Endothelial cell (in vitro differentiated cells): ENCODE measurements around the gene ANGPTL8. TPM values are rescaled to one million over a fixed set of nuclear protein-coding genes. Genes with fewer than 3 reads are reported as not detected.

ENCODE experiments used
- DNase-seq: peaks from one replicate; pipeline ENCODE4 v3.0.0; 2021; ENCODE audit warnings: low spot score
- H3K27ac Mint-ChIP-seq: one replicate; pipeline ENCODE4 v1.8.0; 2021; ENCODE audit warnings: mixed read lengths, inconsistent platforms; ENCODE audit not compliant: unreplicated experiment
- H3K27me3 Mint-ChIP-seq: one replicate; pipeline ENCODE4 v1.8.0; 2021; ENCODE audit warnings: mild to moderate bottlenecking, moderate library complexity, mixed read lengths, inconsistent platforms; ENCODE audit not compliant: unreplicated experiment
- H3K36me3 Mint-ChIP-seq: one replicate; pipeline ENCODE4 v1.8.0; 2021; ENCODE audit warnings: mild to moderate bottlenecking, low read depth, mixed read lengths, inconsistent platforms; ENCODE audit not compliant: unreplicated experiment
- H3K4me1 Mint-ChIP-seq: one replicate; pipeline ENCODE4 v1.8.0; 2021; ENCODE audit warnings: mild to moderate bottlenecking, mixed read lengths, inconsistent platforms; ENCODE audit not compliant: unreplicated experiment
- H3K4me3 Mint-ChIP-seq: one replicate; pipeline ENCODE4 v1.8.0; 2021; ENCODE audit warnings: mild to moderate bottlenecking, mixed read lengths, inconsistent platforms; ENCODE audit not compliant: unreplicated experiment
- H3K9me3 Mint-ChIP-seq: one replicate; pipeline ENCODE4 v1.8.0; 2021; ENCODE audit warnings: mixed read lengths, inconsistent platforms; ENCODE audit not compliant: unreplicated experiment
- CTCF ChIP-seq: fragments of 200-600 bp; sonication (generic); IDR thresholded peaks from one replicate; pipeline ENCODE4 v1.5.0; 2021; ENCODE audit warnings: antibody characterized with exemption; ENCODE audit not compliant: unreplicated experiment
- total RNA-seq: library from RNA; stranded (reverse); fragmentation: NEBNext Ultra II Directional; extraction: Animal tissue kit (Norgen Biotek cat#: 25700); gene quantifications from one replicate; pipeline ENCODE4 v1.2.1, GENCODE V29; 2021; ENCODE audit not compliant: unreplicated experiment

The ANGPTL8 gene
- total RNA-seq, 1 donor from 2014 or later: not detected

GRCh38 chr19:11196406-11197287 lies 42.8 kb upstream of the ANGPTL8 start:
- H3K36me3 Mint-ChIP-seq: peaks cover 24% of the 10 kb centered on the region
- peak; percentile 49 for DNase-seq
- peaks cover 14% of the 10 kb centered on the region for H3K4me1 Mint-ChIP-seq
- peaks cover 10% of the 10 kb centered on the region for H3K27me3 Mint-ChIP-seq
- H3K9me3 Mint-ChIP-seq: no peaks in the 10 kb centered on the region
- TF ChIP-seq CTCF: no peak
- H3K27ac Mint-ChIP-seq: peak overlapping the region; percentile 36
- peak overlapping the region; percentile 93 for H3K4me3 Mint-ChIP-seq

- TF ChIP-seq CTCF: peak; percentile 21
- peak; percentile 88 for DNase-seq
- Mint-ChIP-seq H3K27me3 (peaks cover 12% of the 10 kb centered on the region), H3K9me3 (no peaks in the 10 kb centered on the region), H3K27ac (peak within 1 kb of the TSS; percentile 64), H3K4me3 (peak within 1 kb of the TSS; percentile 93), H3K36me3 (peaks cover 20% of the 10 kb centered on the region), H3K4me1 (peaks cover 14% of the 10 kb centered on the region)
These were observed 41.9 kb upstream of the ANGPTL8 start, which contains the start of gene KANK2 for GRCh38 chr19:11197291-11198174. KANK2 (minus strand) TSS chr19:11197545; CDS start chr19:11194511, 3,034 bp downstream.

- Mint-ChIP-seq H3K9me3 (no peaks in the 10 kb centered on the region), H3K27ac (peak overlapping the region; percentile 64), H3K4me3 (peak overlapping the region; percentile 91), H3K4me1 (peaks cover 14% of the 10 kb centered on the region), H3K27me3 (peaks cover 18% of the 10 kb centered on the region), H3K36me3 (peaks cover 26% of the 10 kb centered on the region)
- no peak for TF ChIP-seq CTCF
- DNase-seq: no peak
These were observed 41.3 kb upstream of the ANGPTL8 start for GRCh38 chr19:11198175-11198534.

GRCh38 chr19:11198769-11199424 lies 40.5 kb upstream of the ANGPTL8 start:
- no peak overlapping the region for H3K27ac Mint-ChIP-seq

More at GRCh38 chr19:11198769-11199424, 40.5 kb upstream of the ANGPTL8 start:
- no peaks in the 10 kb centered on the region for H3K9me3 Mint-ChIP-seq
- TF ChIP-seq CTCF: no peak
- peaks cover 14% of the 10 kb centered on the region for H3K4me1 Mint-ChIP-seq
- H3K36me3 Mint-ChIP-seq: peaks cover 27% of the 10 kb centered on the region
- no peak for DNase-seq
- H3K4me3 Mint-ChIP-seq: peak overlapping the region; percentile 37
- H3K27me3 Mint-ChIP-seq: peaks cover 18% of the 10 kb centered on the region
